ENCODE results near the gene PCNX2. TPM values are rescaled to one million over a fixed set of nuclear protein-coding genes. Genes with fewer than 3 reads are reported as not detected.

Gene PCNX2
- total RNA-seq, 1 experiment from 2014 or later, result 50.8 TPM

DNA sequence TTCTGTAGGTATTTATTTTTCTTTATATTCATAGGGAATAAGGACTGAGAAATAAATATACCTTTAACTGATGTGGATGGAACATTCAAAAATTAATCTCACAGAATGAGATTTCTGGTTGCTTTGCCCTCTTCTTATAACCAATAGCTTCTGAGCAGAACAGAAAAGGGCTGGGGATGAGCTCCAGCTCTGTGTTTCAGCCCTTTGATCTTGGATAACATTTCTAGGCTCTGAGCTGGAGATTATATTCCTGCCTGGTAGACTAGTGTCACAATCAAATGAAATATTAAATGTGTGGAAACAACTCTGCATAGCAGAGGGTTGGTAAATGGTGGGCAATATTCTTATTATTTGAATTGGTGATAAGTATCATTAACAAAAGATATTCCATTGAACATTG lies 46.6 kb upstream of the PCNX2 start:
- Mint-ChIP-seq H3K9me3 (peaks cover 21% of the 10 kb centered on the region), H3K4me1 (peaks cover 30% of the 10 kb centered on the region), H3K27me3 (ENCODE audit: low read depth) (no peaks in the 10 kb centered on the region), H3K4me3 (no peak overlapping the region), H3K27ac (no peak overlapping the region), H3K36me3 (peaks cover 24% of the 10 kb centered on the region)
- ATAC-seq (no peak), DNase-seq (ENCODE audit: low spot score) (no peak)
- POLR2A ChIA-PET, result no interaction called here
- no peak for TF ChIP-seq TP53 (CRISPR knock-in tag; IDR thresholded peaks at IDR 0.05)
- TF ChIP-seq, protein P1, sequence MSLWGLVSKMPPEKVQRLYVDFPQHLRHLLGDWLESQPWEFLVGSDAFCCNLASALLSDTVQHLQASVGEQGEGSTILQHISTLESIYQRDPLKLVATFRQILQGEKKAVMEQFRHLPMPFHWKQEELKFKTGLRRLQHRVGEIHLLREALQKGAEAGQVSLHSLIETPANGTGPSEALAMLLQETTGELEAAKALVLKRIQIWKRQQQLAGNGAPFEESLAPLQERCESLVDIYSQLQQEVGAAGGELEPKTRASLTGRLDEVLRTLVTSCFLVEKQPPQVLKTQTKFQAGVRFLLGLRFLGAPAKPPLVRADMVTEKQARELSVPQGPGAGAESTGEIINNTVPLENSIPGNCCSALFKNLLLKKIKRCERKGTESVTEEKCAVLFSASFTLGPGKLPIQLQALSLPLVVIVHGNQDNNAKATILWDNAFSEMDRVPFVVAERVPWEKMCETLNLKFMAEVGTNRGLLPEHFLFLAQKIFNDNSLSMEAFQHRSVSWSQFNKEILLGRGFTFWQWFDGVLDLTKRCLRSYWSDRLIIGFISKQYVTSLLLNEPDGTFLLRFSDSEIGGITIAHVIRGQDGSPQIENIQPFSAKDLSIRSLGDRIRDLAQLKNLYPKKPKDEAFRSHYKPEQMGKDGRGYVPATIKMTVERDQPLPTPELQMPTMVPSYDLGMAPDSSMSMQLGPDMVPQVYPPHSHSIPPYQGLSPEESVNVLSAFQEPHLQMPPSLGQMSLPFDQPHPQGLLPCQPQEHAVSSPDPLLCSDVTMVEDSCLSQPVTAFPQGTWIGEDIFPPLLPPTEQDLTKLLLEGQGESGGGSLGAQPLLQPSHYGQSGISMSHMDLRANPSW (CRISPR knock-in tag; conservative IDR thresholded peaks at IDR 0.05; ENCODE audit: low read depth), result no peak
- no peak for TF ChIP-seq KAT7 (CRISPR knock-in tag; IDR thresholded peaks at IDR 0.05; ENCODE audit: borderline replicate concordance)
- TF ChIP-seq, protein P2, sequence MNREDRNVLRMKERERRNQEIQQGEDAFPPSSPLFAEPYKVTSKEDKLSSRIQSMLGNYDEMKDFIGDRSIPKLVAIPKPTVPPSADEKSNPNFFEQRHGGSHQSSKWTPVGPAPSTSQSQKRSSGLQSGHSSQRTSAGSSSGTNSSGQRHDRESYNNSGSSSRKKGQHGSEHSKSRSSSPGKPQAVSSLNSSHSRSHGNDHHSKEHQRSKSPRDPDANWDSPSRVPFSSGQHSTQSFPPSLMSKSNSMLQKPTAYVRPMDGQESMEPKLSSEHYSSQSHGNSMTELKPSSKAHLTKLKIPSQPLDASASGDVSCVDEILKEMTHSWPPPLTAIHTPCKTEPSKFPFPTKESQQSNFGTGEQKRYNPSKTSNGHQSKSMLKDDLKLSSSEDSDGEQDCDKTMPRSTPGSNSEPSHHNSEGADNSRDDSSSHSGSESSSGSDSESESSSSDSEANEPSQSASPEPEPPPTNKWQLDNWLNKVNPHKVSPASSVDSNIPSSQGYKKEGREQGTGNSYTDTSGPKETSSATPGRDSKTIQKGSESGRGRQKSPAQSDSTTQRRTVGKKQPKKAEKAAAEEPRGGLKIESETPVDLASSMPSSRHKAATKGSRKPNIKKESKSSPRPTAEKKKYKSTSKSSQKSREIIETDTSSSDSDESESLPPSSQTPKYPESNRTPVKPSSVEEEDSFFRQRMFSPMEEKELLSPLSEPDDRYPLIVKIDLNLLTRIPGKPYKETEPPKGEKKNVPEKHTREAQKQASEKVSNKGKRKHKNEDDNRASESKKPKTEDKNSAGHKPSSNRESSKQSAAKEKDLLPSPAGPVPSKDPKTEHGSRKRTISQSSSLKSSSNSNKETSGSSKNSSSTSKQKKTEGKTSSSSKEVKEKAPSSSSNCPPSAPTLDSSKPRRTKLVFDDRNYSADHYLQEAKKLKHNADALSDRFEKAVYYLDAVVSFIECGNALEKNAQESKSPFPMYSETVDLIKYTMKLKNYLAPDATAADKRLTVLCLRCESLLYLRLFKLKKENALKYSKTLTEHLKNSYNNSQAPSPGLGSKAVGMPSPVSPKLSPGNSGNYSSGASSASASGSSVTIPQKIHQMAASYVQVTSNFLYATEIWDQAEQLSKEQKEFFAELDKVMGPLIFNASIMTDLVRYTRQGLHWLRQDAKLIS (CRISPR knock-in tag; IDR thresholded peaks at IDR 0.05; ENCODE audit: borderline replicate concordance), result no peak
- TF ChIP-seq, protein P3, sequence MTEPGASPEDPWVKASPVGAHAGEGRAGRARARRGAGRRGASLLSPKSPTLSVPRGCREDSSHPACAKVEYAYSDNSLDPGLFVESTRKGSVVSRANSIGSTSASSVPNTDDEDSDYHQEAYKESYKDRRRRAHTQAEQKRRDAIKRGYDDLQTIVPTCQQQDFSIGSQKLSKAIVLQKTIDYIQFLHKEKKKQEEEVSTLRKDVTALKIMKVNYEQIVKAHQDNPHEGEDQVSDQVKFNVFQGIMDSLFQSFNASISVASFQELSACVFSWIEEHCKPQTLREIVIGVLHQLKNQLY (CRISPR knock-in tag; IDR thresholded peaks at IDR 0.05), result no peak
- TF ChIP-seq, protein P4, sequence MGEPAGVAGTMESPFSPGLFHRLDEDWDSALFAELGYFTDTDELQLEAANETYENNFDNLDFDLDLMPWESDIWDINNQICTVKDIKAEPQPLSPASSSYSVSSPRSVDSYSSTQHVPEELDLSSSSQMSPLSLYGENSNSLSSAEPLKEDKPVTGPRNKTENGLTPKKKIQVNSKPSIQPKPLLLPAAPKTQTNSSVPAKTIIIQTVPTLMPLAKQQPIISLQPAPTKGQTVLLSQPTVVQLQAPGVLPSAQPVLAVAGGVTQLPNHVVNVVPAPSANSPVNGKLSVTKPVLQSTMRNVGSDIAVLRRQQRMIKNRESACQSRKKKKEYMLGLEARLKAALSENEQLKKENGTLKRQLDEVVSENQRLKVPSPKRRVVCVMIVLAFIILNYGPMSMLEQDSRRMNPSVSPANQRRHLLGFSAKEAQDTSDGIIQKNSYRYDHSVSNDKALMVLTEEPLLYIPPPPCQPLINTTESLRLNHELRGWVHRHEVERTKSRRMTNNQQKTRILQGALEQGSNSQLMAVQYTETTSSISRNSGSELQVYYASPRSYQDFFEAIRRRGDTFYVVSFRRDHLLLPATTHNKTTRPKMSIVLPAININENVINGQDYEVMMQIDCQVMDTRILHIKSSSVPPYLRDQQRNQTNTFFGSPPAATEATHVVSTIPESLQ (CRISPR knock-in tag; IDR thresholded peaks at IDR 0.05), result no peak
- no peak for TF ChIP-seq NR1H2 (CRISPR knock-in tag; IDR thresholded peaks at IDR 0.05)
- TF ChIP-seq, protein P5, sequence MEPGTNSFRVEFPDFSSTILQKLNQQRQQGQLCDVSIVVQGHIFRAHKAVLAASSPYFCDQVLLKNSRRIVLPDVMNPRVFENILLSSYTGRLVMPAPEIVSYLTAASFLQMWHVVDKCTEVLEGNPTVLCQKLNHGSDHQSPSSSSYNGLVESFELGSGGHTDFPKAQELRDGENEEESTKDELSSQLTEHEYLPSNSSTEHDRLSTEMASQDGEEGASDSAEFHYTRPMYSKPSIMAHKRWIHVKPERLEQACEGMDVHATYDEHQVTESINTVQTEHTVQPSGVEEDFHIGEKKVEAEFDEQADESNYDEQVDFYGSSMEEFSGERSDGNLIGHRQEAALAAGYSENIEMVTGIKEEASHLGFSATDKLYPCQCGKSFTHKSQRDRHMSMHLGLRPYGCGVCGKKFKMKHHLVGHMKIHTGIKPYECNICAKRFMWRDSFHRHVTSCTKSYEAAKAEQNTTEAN (CRISPR knock-in tag; IDR thresholded peaks at IDR 0.05), result no peak
- TF ChIP-seq PRRX2 (CRISPR knock-in tag; IDR thresholded peaks at IDR 0.05), result no peak
- CTCF ChIA-PET, result interaction anchor here (0.9 kb wide), 1 partner anchor 9 kb away, joined by 5 read pairs; no protein-coding TSS in a partner anchor

DNA sequence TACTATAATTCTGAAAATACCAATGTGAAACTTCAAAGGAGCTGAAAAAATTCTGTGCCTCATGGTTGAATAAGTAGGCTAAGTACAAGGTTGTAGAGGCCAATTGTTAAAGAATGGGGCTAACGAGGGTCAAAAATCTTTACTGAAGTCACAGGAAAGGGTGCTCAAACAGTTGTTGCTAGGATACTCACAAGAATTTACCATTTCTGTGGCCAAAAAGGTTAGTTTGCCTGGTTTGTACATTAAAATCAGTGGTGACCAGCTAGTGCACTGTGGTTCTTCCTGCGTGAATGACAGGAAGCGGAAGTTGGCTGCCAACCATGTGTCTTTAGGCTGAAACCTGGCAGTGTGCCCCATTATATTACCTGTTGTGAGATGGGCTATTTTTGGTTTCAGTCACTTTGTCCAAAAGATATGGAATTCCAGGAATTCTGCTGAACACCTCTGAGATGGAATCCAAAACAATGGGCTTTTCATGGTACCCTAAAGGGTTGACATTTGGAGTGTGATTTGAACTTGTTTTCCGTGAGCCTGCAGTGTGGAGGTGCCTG lies 45.5 kb upstream of the PCNX2 start:
- no peak for DNase-seq (ENCODE audit: low spot score)
- ChIA-PET CTCF (interaction anchor here (2.1 kb wide), 1 partner anchor 24 kb away, joined by 6 read pairs; no protein-coding TSS in a partner anchor), POLR2A (interaction anchor here (1.5 kb wide), 1 partner anchor 13 kb away, joined by 6 read pairs; the partner anchor contains the start of gene MAP3K21)
- Mint-ChIP-seq H3K9me3 (peaks cover 15% of the 10 kb centered on the region), H3K4me3 (no peak overlapping the region), H3K36me3 (peaks cover 14% of the 10 kb centered on the region), H3K27me3 (ENCODE audit: low read depth) (no peaks in the 10 kb centered on the region), H3K4me1 (peaks cover 36% of the 10 kb centered on the region), H3K27ac (peak overlapping the region; percentile 73; the same call in 1 of the 2 replicates)
- ATAC-seq, result peak; percentile 28; the same call in 1 of the 2 replicates
- no peak for TF ChIP-seq SMAD3 (CRISPR knock-in tag; IDR thresholded peaks at IDR 0.05; ENCODE audit: borderline replicate concordance)
- TF ChIP-seq, protein P6, sequence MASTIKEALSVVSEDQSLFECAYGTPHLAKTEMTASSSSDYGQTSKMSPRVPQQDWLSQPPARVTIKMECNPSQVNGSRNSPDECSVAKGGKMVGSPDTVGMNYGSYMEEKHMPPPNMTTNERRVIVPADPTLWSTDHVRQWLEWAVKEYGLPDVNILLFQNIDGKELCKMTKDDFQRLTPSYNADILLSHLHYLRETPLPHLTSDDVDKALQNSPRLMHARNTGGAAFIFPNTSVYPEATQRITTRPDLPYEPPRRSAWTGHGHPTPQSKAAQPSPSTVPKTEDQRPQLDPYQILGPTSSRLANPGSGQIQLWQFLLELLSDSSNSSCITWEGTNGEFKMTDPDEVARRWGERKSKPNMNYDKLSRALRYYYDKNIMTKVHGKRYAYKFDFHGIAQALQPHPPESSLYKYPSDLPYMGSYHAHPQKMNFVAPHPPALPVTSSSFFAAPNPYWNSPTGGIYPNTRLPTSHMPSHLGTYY (CRISPR knock-in tag; IDR thresholded peaks at IDR 0.05), result no peak
- TF ChIP-seq GABPB1 (CRISPR knock-in tag; IDR thresholded peaks at IDR 0.05), result no peak
- TF ChIP-seq RELA (CRISPR knock-in tag; IDR thresholded peaks at IDR 0.05; ENCODE audit: borderline replicate concordance), result no peak
- TF ChIP-seq, protein P7, sequence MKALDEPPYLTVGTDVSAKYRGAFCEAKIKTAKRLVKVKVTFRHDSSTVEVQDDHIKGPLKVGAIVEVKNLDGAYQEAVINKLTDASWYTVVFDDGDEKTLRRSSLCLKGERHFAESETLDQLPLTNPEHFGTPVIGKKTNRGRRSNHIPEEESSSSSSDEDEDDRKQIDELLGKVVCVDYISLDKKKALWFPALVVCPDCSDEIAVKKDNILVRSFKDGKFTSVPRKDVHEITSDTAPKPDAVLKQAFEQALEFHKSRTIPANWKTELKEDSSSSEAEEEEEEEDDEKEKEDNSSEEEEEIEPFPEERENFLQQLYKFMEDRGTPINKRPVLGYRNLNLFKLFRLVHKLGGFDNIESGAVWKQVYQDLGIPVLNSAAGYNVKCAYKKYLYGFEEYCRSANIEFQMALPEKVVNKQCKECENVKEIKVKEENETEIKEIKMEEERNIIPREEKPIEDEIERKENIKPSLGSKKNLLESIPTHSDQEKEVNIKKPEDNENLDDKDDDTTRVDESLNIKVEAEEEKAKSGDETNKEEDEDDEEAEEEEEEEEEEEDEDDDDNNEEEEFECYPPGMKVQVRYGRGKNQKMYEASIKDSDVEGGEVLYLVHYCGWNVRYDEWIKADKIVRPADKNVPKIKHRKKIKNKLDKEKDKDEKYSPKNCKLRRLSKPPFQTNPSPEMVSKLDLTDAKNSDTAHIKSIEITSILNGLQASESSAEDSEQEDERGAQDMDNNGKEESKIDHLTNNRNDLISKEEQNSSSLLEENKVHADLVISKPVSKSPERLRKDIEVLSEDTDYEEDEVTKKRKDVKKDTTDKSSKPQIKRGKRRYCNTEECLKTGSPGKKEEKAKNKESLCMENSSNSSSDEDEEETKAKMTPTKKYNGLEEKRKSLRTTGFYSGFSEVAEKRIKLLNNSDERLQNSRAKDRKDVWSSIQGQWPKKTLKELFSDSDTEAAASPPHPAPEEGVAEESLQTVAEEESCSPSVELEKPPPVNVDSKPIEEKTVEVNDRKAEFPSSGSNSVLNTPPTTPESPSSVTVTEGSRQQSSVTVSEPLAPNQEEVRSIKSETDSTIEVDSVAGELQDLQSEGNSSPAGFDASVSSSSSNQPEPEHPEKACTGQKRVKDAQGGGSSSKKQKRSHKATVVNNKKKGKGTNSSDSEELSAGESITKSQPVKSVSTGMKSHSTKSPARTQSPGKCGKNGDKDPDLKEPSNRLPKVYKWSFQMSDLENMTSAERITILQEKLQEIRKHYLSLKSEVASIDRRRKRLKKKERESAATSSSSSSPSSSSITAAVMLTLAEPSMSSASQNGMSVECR (CRISPR knock-in tag; IDR thresholded peaks at IDR 0.05; ENCODE audit: borderline replicate concordance), result no peak
- TF ChIP-seq ZNF263 (CRISPR knock-in tag; IDR thresholded peaks at IDR 0.05; ENCODE audit: low read depth), result no peak
- no peak for TF ChIP-seq ZNF396 (CRISPR knock-in tag; IDR thresholded peaks at IDR 0.05; ENCODE audit: borderline replicate concordance)

Data from WTC11 (cell line).